Measurements from ENCODE around the gene SCART1. TPM values are rescaled to one million over a fixed set of nuclear protein-coding genes. Genes with fewer than 3 reads are reported as not detected.

The SCART1 gene
- polyA plus RNA-seq, 1 donor from 2014 or later = not detected

- Mint-ChIP-seq H3K9me3 (peaks cover 11 to 15% (median 12%) of the 10 kb centered on the region in 3 donors), H3K4me3 (peak overlapping the region in 1 of 4 donors; percentile 63), H3K36me3 (peaks cover 2% of the 10 kb centered on the region), H3K27ac (no peak overlapping the region), H3K4me1 (peaks cover 0 to 7% (median 0%) of the 10 kb centered on the region in 3 donors), H3K27me3 (peaks cover 4% of the 10 kb centered on the region)
These were observed 10.5 kb upstream of the SCART1 start for GRCh38 chr10:133442967-133443924.

GRCh38 chr10:133444342-133445267 lies 9.1 kb upstream of the SCART1 start:
- H3K9me3 Mint-ChIP-seq = peaks cover 12 to 25% (median 15%) of the 10 kb centered on the region in 3 donors
- peaks cover 0 to 3% (median 0%) of the 10 kb centered on the region in 3 donors for H3K4me1 Mint-ChIP-seq
- H3K27me3 Mint-ChIP-seq = peaks cover 4% of the 10 kb centered on the region
- H3K36me3 Mint-ChIP-seq = peaks cover 2% of the 10 kb centered on the region
- H3K27ac Mint-ChIP-seq = peak overlapping the region in 1 of 3 donors; percentile 13
- H3K4me3 Mint-ChIP-seq = no peak overlapping the region

- Mint-ChIP-seq H3K27me3 (peaks cover 4% of the 10 kb centered on the region), H3K27ac (peak overlapping the region in 1 of 3 donors; percentile 13), H3K4me1 (peaks cover 0 to 3% (median 0%) of the 10 kb centered on the region in 3 donors), H3K36me3 (peaks cover 2% of the 10 kb centered on the region), H3K9me3 (peaks cover 12 to 25% (median 15%) of the 10 kb centered on the region in 3 donors), H3K4me3 (peak overlapping the region in 1 of 4 donors; percentile 39)
These were observed 8.4 kb upstream of the SCART1 start for GRCh38 chr10:133445268-133445732.

GRCh38 chr10:133445751-133446708 lies 7.7 kb upstream of the SCART1 start:
- H3K4me3 Mint-ChIP-seq = no peak overlapping the region
- H3K9me3 Mint-ChIP-seq = peaks cover 12 to 25% (median 15%) of the 10 kb centered on the region in 3 donors
- no peak overlapping the region for H3K27ac Mint-ChIP-seq
- H3K27me3 Mint-ChIP-seq = peaks cover 4% of the 10 kb centered on the region
- H3K4me1 Mint-ChIP-seq = peaks cover 0 to 3% (median 0%) of the 10 kb centered on the region in 3 donors
- H3K36me3 Mint-ChIP-seq = peaks cover 2% of the 10 kb centered on the region

GRCh38 chr10:133446979-133447378 lies 6.8 kb upstream of the SCART1 start:
- Mint-ChIP-seq H3K9me3 (peaks cover 12 to 25% (median 15%) of the 10 kb centered on the region in 3 donors), H3K36me3 (peaks cover 2% of the 10 kb centered on the region), H3K4me1 (peaks cover 0 to 3% (median 0%) of the 10 kb centered on the region in 3 donors), H3K27me3 (peaks cover 4% of the 10 kb centered on the region), H3K27ac (no peak overlapping the region), H3K4me3 (peak overlapping the region in 1 of 4 donors; percentile 51)

- no peaks in the 10 kb centered on the region for H3K4me1 Mint-ChIP-seq
- H3K9me3 Mint-ChIP-seq = peaks cover 12 to 25% (median 15%) of the 10 kb centered on the region in 3 donors
- peaks cover 4% of the 10 kb centered on the region for H3K27me3 Mint-ChIP-seq
- no peak overlapping the region for H3K4me3 Mint-ChIP-seq
- H3K27ac Mint-ChIP-seq = no peak overlapping the region
- peaks cover 2% of the 10 kb centered on the region for H3K36me3 Mint-ChIP-seq
These were observed 5.6 kb upstream of the SCART1 start for GRCh38 chr10:133448120-133448519.

GRCh38 chr10:133451346-133451745 lies 2.4 kb upstream of the SCART1 start:
- H3K36me3 Mint-ChIP-seq = peaks cover 3% of the 10 kb centered on the region

GRCh38 chr10:133452453-133452852 lies 1.3 kb upstream of the SCART1 start:
- Mint-ChIP-seq H3K4me3 (no peak overlapping the region), H3K4me1 (no peaks in the 10 kb centered on the region), H3K36me3 (peaks cover 1% of the 10 kb centered on the region), H3K9me3 (peaks cover 9 to 17% (median 10%) of the 10 kb centered on the region in 3 donors), H3K27me3 (peaks cover 4% of the 10 kb centered on the region), H3K27ac (no peak overlapping the region)

More at GRCh38 chr10:133451346-133451745, 2.4 kb upstream of the SCART1 start:
- Mint-ChIP-seq H3K4me3 (no peak overlapping the region), H3K9me3 (peaks cover 11 to 25% (median 12%) of the 10 kb centered on the region in 3 donors), H3K27me3 (peaks cover 4% of the 10 kb centered on the region), H3K4me1 (no peaks in the 10 kb centered on the region), H3K27ac (no peak overlapping the region)

GRCh38 chr10:133454204-133454893 lies 604 bp downstream of the SCART1 start:
- Mint-ChIP-seq H3K36me3 (peaks cover 1% of the 10 kb centered on the region), H3K27me3 (no peaks in the 10 kb centered on the region), H3K4me1 (no peaks in the 10 kb centered on the region), H3K4me3 (peak overlapping the region in 1 of 4 donors; percentile 48), H3K27ac (no peak overlapping the region), H3K9me3 (peaks cover 0 to 1% (median 0%) of the 10 kb centered on the region in 3 donors)

GRCh38 chr10:133455196-133455595 lies 1.5 kb downstream of the SCART1 start:
- H3K27me3 Mint-ChIP-seq = no peaks in the 10 kb centered on the region
- no peaks in the 10 kb centered on the region for H3K4me1 Mint-ChIP-seq
- H3K36me3 Mint-ChIP-seq = peaks cover 1% of the 10 kb centered on the region
- no peak overlapping the region for H3K27ac Mint-ChIP-seq
- no peaks in the 10 kb centered on the region for H3K9me3 Mint-ChIP-seq
- no peak overlapping the region for H3K4me3 Mint-ChIP-seq

- no peak overlapping the region for H3K4me3 Mint-ChIP-seq
- H3K4me1 Mint-ChIP-seq = no peaks in the 10 kb centered on the region
- H3K9me3 Mint-ChIP-seq = no peaks in the 10 kb centered on the region
- peaks cover 1% of the 10 kb centered on the region for H3K36me3 Mint-ChIP-seq
- no peaks in the 10 kb centered on the region for H3K27me3 Mint-ChIP-seq
- no peak overlapping the region for H3K27ac Mint-ChIP-seq
These were observed 1.9 kb downstream of the SCART1 start for GRCh38 chr10:133455611-133456031.

- H3K27ac Mint-ChIP-seq = no peak overlapping the region
These were observed 2.6 kb downstream of the SCART1 start for GRCh38 chr10:133456041-133456951.

More at GRCh38 chr10:133456041-133456951, 2.6 kb downstream of the SCART1 start:
- H3K27me3 Mint-ChIP-seq = no peaks in the 10 kb centered on the region
- H3K4me3 Mint-ChIP-seq = peak overlapping the region in 1 of 4 donors; percentile 57
- no peaks in the 10 kb centered on the region for H3K4me1 Mint-ChIP-seq
- no peaks in the 10 kb centered on the region for H3K9me3 Mint-ChIP-seq
- peaks cover 1% of the 10 kb centered on the region for H3K36me3 Mint-ChIP-seq
